GM18511 (cell line): ENCODE data around the gene PTPN22.

ENCODE experiments used
- ATAC-seq: cut with Tn5 transposase; IDR thresholded peaks from one replicate; pipeline ENCODE4 v1.9.1; 2021; ENCODE audit warnings: mild to moderate bottlenecking, moderate library complexity; ENCODE audit not compliant: unreplicated experiment

The PTPN22 gene

GRCh38 chr1:113887402-113888175 lies 16.1 kb upstream of the PTPN22 start, which contains the start of gene BCL2L15:
Gene BCL2L15, minus strand, starts transcription at chr1:113887581. Its CDS starts 206 bp downstream, at chr1:113887375.
- ATAC-seq: no peak

GRCh38 chr1:113886417-113887401 lies 15.2 kb upstream of the PTPN22 start:
- ATAC-seq: no peak

GRCh38 chr1:113881661-113882060 lies 10.1 kb upstream of the PTPN22 start:
- no peak for ATAC-seq

GRCh38 chr1:113879739-113880038 lies 8.2 kb upstream of the PTPN22 start:
- ATAC-seq: no peak

- ATAC-seq: no peak
Observed at GRCh38 chr1:113876176-113876575, 4.7 kb upstream of the PTPN22 start.

- ATAC-seq: peak; percentile 47
Observed at GRCh38 chr1:113875714-113876113, 4.2 kb upstream of the PTPN22 start.

GRCh38 chr1:113874012-113874879 lies 2.7 kb upstream of the PTPN22 start:
- no peak for ATAC-seq

- ATAC-seq: peak; percentile 8
Observed at GRCh38 chr1:113872219-113872935, 865 bp upstream of the PTPN22 start.

GRCh38 chr1:113870778-113871177 lies 734 bp downstream of the PTPN22 start:
- ATAC-seq: no peak

GRCh38 chr1:113868387-113869083 lies 3.0 kb downstream of the PTPN22 start:
- ATAC-seq: no peak

GRCh38 chr1:113861641-113862040 lies 9.9 kb downstream of the PTPN22 start:
- ATAC-seq: no peak

GRCh38 chr1:113860891-113861290 lies 10.6 kb downstream of the PTPN22 start:
- no peak for ATAC-seq

- peak; percentile 88 for ATAC-seq
Observed at GRCh38 chr1:113859478-113860175, 11.9 kb downstream of the PTPN22 start.

- no peak for ATAC-seq
Observed at GRCh38 chr1:113858982-113859381, 12.5 kb downstream of the PTPN22 start.

GRCh38 chr1:113858418-113858817 lies 13.1 kb downstream of the PTPN22 start:
- peak; percentile 56 for ATAC-seq

- ATAC-seq: no peak
Observed at GRCh38 chr1:113857776-113858175, 13.7 kb downstream of the PTPN22 start.

- no peak for ATAC-seq
Observed at GRCh38 chr1:113856401-113856790, 15.1 kb downstream of the PTPN22 start.

GRCh38 chr1:113855630-113856400 lies 15.7 kb downstream of the PTPN22 start:
- no peak for ATAC-seq
